PC-9 (cell line): ENCODE data around the gene CXCL1.

Source experiments
- EZH2 ChIP-seq: fragments of 200-600 bp; sonication (generic); IDR thresholded peaks from 2 replicates; pipeline ENCODE4 v1.8.0; 2017; ENCODE audit warnings: antibody characterized with exemption, low read depth
- TF ChIP-seq, protein P1 (sequence below): fragments of 200-600 bp; sonication (generic); conservative IDR thresholded peaks from 2 replicates; pipeline ENCODE4 v1.6.1; 2017; ENCODE audit warnings: mixed run types, antibody characterized with exemption, mild to moderate bottlenecking, moderate library complexity

DNA sequence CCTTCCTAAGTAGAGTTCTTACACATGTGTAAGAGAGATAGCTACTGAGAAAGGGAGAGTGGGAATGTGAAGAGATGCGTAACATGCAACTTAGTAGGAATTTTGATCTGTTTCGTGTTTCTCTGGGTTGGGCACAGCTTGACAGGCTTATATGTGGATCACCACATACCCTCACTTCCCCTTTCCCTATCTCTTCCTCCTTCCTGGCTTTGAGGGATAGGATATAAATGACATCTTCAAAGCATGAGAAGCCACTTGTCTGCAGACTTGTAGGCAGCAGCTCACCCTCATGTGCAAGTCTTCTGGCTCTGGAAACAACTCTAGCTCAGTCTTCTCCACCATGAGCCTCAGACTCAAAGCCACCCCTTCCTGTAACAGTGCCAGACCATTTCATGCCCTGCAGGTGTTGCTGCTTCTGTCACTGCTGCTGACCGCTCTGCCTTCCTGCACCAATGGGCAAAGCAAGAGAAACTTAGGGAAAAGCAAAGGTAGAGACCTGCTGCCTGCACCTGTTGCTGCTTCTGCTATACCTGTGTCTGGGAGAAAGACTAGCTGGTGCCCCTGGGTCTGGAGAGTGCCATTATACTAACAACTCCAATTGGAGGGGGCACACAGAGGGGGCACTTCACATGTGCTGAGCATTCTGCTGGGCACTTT, 21.5 kb upstream of the CXCL1 start:
- TF ChIP-seq, protein P1, sequence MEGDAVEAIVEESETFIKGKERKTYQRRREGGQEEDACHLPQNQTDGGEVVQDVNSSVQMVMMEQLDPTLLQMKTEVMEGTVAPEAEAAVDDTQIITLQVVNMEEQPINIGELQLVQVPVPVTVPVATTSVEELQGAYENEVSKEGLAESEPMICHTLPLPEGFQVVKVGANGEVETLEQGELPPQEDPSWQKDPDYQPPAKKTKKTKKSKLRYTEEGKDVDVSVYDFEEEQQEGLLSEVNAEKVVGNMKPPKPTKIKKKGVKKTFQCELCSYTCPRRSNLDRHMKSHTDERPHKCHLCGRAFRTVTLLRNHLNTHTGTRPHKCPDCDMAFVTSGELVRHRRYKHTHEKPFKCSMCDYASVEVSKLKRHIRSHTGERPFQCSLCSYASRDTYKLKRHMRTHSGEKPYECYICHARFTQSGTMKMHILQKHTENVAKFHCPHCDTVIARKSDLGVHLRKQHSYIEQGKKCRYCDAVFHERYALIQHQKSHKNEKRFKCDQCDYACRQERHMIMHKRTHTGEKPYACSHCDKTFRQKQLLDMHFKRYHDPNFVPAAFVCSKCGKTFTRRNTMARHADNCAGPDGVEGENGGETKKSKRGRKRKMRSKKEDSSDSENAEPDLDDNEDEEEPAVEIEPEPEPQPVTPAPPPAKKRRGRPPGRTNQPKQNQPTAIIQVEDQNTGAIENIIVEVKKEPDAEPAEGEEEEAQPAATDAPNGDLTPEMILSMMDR, result no peak
- no peak for TF ChIP-seq EZH2
